ENCODE data around the gene CTDP1.
"Not testable (repeated sequence)": the region's sequence is repeated elsewhere in the genome, so short reads cannot be mapped to it uniquely, and the experiment has no call there.

The CTDP1 gene

GRCh38 chr18:79747156-79747845 lies 67.7 kb downstream of the CTDP1 start:
- peak; percentile 57 for DNase-seq

GRCh38 chr18:79748321-79749180 lies 68.9 kb downstream of the CTDP1 start:
- DNase-seq, result peak; percentile 54

- peak; percentile 27 for DNase-seq
Measured at GRCh38 chr18:79749251-79750191, 69.9 kb downstream of the CTDP1 start.

- DNase-seq, result peak; percentile 39
Measured at GRCh38 chr18:79750980-79751571, 71.5 kb downstream of the CTDP1 start.

- DNase-seq, result peak; percentile 50
Measured at GRCh38 chr18:79751918-79752578, 72.4 kb downstream of the CTDP1 start.

- not testable (repeated sequence) for DNase-seq
Measured at GRCh38 chr18:79752946-79753345, 73.3 kb downstream of the CTDP1 start.

- DNase-seq, result peak; percentile 50
Measured at GRCh38 chr18:79753391-79753851, 73.8 kb downstream of the CTDP1 start.

GRCh38 chr18:79754022-79754761 lies 74.6 kb downstream of the CTDP1 start:
- peak; percentile 46 for DNase-seq

- peak; percentile 58 for DNase-seq
Measured at GRCh38 chr18:79754831-79755351, 75.3 kb downstream of the CTDP1 start.

- DNase-seq, result peak; percentile 55
Measured at GRCh38 chr18:79755496-79756142, 76.0 kb downstream of the CTDP1 start.

- DNase-seq, result peak; percentile 45
Measured at GRCh38 chr18:79756143-79756500, 76.5 kb downstream of the CTDP1 start.

- peak; percentile 46 for DNase-seq
Measured at GRCh38 chr18:79756826-79757225, 77.2 kb downstream of the CTDP1 start.

- no peak for DNase-seq
Measured at GRCh38 chr18:79760348-79760747, 80.7 kb downstream of the CTDP1 start.

- DNase-seq, result peak; percentile 2
Measured at GRCh38 chr18:79760881-79761280, 81.3 kb downstream of the CTDP1 start.

- DNase-seq, result peak; percentile 33
Measured at GRCh38 chr18:79763407-79763806, 83.8 kb downstream of the CTDP1 start.

- DNase-seq, result peak; percentile 21
Measured at GRCh38 chr18:79764131-79764530, 84.5 kb downstream of the CTDP1 start.

GRCh38 chr18:79765491-79766245 lies 86.1 kb downstream of the CTDP1 start:
- DNase-seq, result peak; percentile 24

- DNase-seq, result peak; percentile 42
Measured at GRCh38 chr18:79766308-79766707, 86.7 kb downstream of the CTDP1 start.

GRCh38 chr18:79768745-79769144 lies 89.1 kb downstream of the CTDP1 start:
- DNase-seq, result no peak
